GM18909 (cell line): ENCODE results near the gene C2CD5.
"Not testable (repeated sequence)": the region's sequence is repeated elsewhere in the genome, so short reads cannot be mapped to it uniquely, and the experiment has no call there.

ENCODE experiments used
- ATAC-seq: cut with Tn5 transposase; IDR thresholded peaks from one replicate; pipeline ENCODE4 v1.9.1; 2021; ENCODE audit warnings: mild to moderate bottlenecking; ENCODE audit not compliant: unreplicated experiment, poor library complexity

Gene C2CD5

GRCh38 chr12:22481547-22482104 is 62.7 kb downstream of the C2CD5 start:
- ATAC-seq: no peak

- not testable (repeated sequence) for ATAC-seq
Measured at GRCh38 chr12:22480814-22481213, 63.5 kb downstream of the C2CD5 start.

GRCh38 chr12:22480016-22480415 is 64.3 kb downstream of the C2CD5 start:
- ATAC-seq: no peak

- ATAC-seq: no peak
Measured at GRCh38 chr12:22477894-22478287, 66.5 kb downstream of the C2CD5 start.

GRCh38 chr12:22477166-22477893 is 67.0 kb downstream of the C2CD5 start:
- no peak for ATAC-seq

- no peak for ATAC-seq
Measured at GRCh38 chr12:22476133-22476532, 68.2 kb downstream of the C2CD5 start.

GRCh38 chr12:22474970-22475720 is 69.2 kb downstream of the C2CD5 start:
- no peak for ATAC-seq

- peak; percentile 52 for ATAC-seq
Measured at GRCh38 chr12:22473212-22473611, 71.1 kb downstream of the C2CD5 start.

GRCh38 chr12:22467190-22467589 is 77.2 kb downstream of the C2CD5 start:
- ATAC-seq: no peak

GRCh38 chr12:22463306-22463705 is 81.0 kb downstream of the C2CD5 start:
- no peak for ATAC-seq

- no peak for ATAC-seq
Measured at GRCh38 chr12:22461786-22462185, 82.6 kb downstream of the C2CD5 start.

- peak; percentile 83 for ATAC-seq
Measured at GRCh38 chr12:22459838-22460490, 84.4 kb downstream of the C2CD5 start.

GRCh38 chr12:22458298-22458937 is 85.9 kb downstream of the C2CD5 start:
- ATAC-seq: no peak

- ATAC-seq: no peak
Measured at GRCh38 chr12:22457085-22457484, 87.3 kb downstream of the C2CD5 start.

GRCh38 chr12:22453511-22453910 is 90.8 kb downstream of the C2CD5 start:
- no peak for ATAC-seq

GRCh38 chr12:22447223-22447622 is 97.1 kb downstream of the C2CD5 start:
- no peak for ATAC-seq

GRCh38 chr12:22444317-22444665 is 100.1 kb downstream of the C2CD5 start:
- not testable (repeated sequence) for ATAC-seq

GRCh38 chr12:22443379-22444316 is 100.7 kb downstream of the C2CD5 start:
- ATAC-seq: peak; percentile 100

- no peak for ATAC-seq
Measured at GRCh38 chr12:22437031-22437806, 107.1 kb downstream of the C2CD5 start.
